DMS79 (cell line): Measurements from ENCODE around the gene NAA11.
"Not testable (repeated sequence)": the region's sequence is repeated elsewhere in the genome, so short reads cannot be mapped to it uniquely, and the experiment has no call there.

Experiments used
- DNase-seq: peaks from one replicate; lab custom pipeline; 2025; lab: John Stamatoyannopoulos, UW

NAA11 gene

GRCh38 chr4:79308971-79309370 is 16.9 kb downstream of the NAA11 start:
- DNase-seq = no peak

DNA sequence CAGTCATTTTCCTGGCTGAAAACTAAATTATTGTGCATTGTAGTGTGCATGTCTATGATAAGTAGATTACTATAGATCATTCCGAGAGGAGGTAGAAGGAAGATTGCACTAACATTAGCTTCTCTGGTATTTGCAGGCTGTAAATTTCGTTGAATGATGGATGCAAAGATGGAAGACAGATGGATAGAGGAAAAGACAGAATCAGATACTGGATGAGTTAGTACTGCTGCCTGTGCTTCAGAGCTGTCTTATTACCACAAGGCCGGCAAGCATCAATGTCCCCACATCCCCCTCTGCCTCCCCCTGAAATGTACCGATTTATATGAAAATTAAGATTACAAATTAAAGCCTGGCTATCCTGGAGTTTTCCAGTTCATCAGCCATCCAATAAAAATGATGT is 17.7 kb downstream of the NAA11 start:
- DNase-seq = no peak

DNA sequence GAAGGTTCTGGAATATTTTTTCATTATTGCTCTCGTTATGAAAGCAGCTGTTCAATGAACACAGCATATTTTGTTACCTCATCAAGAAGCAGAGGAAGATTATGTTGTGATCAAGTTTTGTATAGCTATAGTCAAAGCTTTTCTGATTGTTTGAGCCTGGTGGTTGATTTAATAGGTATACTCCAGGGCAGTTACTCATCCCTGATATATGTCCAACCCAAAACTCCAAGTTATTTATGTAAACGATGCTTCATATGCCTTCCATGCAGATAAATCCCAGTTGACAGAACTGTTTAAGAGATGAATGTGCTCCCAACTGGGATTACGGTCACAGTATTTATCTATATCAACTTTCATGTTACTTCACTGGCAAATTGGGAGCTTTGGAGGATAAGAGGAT is 19.1 kb downstream of the NAA11 start:
- no peak for DNase-seq

DNA sequence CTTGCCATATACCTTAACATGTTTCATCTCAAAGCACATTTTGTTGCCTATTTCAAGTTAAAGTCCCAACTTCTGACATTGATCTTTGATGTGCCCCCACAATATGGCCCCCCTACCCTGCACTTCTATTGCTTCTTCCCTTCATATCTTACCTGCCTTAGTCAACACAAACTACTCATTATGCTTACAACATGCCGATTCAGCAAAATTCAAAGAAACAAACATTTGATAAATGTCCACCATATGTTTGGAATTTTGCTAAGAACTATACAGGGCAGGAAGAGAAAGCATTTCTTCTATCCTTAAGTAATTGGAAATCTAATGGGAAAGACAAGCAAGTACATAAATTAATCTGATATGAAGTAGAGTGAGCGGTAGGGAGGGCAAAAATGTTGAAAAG is 25.6 kb downstream of the NAA11 start:
- DNase-seq = no peak

- DNase-seq = no peak
Observed at GRCh38 chr4:79298484-79298883, 27.4 kb downstream of the NAA11 start.

DNA sequence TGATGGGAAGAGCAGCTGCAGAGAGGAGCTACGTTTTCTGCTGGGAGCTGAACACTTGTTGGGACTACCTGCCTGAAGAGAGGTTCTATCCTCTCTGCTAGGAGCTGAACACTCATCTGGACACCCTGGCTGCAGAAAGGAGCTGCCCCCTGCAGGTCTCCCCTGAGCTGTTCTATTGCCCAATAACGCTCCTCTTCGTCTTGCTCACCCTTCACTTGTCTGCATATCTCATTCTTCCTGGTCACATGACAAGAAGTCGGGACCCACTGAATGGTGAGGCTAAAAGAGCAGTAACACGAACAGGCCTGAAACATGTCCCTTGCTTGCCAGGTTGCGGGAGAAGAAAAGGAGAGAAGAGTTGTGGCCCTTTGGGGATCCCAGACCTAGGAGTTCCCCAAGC is 27.8 kb downstream of the NAA11 start:
- no peak for DNase-seq

DNA sequence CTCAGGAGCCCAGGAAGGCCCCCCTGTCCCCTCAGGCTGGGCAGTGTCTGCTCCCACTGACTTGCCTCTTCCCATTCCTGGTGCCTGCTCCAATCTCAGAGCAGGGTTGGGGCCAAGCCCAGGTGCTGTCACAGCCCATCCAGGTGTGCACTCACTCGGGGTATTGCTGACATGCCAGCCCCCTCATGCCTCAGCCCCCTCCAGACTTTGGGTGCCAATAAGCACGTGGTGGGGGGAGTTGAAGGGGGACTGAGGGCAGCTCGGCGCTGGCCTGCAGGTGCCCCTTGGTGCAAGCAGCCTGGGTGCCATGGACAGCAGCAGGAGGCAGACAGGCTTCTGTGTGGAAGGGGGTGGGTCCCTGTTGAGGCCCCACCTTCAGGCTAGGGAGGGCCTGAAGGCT is 28.4 kb downstream of the NAA11 start:
- no peak for DNase-seq

- DNase-seq = no peak
Observed at GRCh38 chr4:79296768-79297428, 29.0 kb downstream of the NAA11 start.

DNA sequence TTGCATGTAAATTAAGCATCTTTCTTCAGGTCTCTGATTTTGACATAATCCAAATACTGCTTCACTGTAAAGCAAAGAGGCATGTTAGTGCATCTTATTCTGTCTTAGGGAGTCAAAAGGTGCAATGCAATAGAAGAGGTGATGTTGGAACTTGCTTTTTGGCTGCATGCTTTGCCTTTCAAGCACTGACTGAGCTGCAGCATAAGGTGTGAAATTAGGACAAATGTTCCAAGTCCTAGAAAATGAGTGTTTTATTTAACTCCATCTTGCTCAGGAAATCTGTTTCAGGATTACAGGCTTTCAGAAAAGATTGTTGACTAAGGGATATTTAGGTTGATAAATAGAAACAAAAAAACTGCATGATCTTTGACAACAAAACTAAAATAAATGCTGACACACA is 30.8 kb downstream of the NAA11 start:
- no peak for DNase-seq

DNA sequence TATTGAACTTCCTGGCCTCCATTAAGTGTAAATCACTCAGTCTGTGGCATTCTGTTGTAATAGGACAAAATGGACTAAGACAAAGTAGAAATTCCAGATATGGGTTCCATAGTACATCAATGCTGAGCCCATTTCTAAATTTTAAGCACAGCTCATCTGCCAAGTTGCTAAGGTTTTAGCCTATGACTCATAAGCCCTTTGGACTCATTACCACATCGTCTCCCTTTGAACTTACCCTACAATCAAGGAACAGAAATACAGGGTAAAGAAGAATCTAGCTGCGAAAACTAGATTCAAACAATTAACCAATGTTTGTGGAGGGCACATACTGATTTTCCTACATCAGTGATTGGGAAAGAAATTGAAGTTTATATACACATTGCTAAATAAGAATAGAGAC is 31.8 kb downstream of the NAA11 start:
- DNase-seq = no peak

- DNase-seq = no peak
Observed at GRCh38 chr4:79292008-79292407, 33.9 kb downstream of the NAA11 start.

GRCh38 chr4:79290376-79290775 is 35.5 kb downstream of the NAA11 start:
- DNase-seq = no peak

DNA sequence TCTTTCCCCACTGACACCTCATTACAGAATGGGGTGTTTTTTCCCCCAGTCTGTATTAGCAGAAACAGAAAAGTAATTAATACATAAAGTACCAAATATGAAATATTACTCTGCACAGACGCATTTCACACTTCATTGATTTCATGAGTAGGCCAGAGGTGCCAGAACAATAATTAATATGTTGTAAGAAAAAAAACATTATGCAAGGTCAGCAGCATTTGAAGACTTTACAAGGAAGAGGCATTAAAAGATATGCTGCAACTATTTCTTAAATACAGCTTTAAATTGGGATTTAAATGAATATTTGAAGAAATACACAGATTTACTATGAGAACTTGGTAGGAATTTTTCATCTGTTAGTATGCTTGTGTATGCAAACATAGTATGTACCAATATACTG is 37.7 kb downstream of the NAA11 start:
- DNase-seq = no peak

GRCh38 chr4:79287718-79288117 is 38.1 kb downstream of the NAA11 start:
- DNase-seq = no peak

GRCh38 chr4:79287076-79287475 is 38.8 kb downstream of the NAA11 start:
- no peak for DNase-seq

DNA sequence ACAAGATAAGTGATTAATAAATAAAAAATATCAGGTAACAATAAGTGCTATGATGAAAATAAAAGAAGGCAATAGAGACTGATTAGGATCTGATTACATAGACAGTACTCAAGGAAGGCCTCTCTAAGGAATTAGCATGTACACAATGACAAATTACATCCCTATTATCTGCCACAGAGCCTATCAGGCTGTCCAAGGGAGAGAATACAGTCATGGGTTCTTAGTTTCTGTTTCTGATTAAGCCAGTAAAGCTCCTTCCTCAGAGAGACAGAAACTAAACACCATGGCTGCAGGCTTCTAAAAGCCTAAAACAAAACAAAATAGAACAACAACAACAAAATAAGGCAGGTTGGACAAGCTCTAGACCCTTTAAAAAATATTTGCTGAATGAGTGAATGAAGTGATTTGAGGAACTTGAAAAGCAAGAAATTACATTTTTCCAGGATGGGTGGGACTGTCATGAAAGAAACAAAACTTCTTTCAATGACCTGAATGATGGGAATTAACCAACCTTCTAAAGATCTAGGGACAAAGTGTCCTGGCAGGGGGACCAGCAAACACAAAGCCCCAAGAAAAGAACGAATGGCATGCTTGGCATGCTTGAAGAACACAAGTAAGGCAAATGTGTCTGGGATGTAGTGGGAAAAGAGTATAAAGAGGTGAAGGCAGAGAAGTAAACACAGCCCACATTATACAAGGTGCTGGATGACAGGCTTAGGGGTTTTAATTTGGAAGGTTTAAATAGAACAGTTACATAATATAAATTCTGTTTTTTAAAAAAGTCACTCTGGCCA is 44.1 kb downstream of the NAA11 start:
- no peak for DNase-seq

- not testable (repeated sequence) for DNase-seq
Observed at GRCh38 chr4:79277467-79277866, 48.4 kb downstream of the NAA11 start.

DNA sequence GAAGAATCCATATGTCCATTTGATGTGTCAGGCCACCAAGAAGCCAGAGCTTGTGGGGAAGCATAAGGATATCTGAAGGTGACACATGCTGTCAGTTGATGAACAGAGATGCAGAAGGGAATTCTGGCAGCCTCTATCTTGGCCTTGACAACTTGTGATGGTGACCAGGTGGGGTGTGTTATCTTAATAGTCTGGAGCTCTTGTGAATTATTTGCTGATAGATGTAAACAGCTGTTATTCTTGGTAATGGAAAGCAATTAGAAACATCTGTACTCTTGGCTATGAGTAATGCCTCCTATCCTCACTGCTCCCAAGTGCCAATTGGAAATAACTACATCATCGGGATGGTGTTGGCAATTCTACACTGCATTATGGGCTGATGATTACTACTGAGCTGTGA is 51.9 kb downstream of the NAA11 start:
- no peak for DNase-seq

GRCh38 chr4:79272761-79273160 is 53.1 kb downstream of the NAA11 start:
- DNase-seq = no peak

- DNase-seq = no peak
Observed at GRCh38 chr4:79272126-79272525, 53.7 kb downstream of the NAA11 start.

DNA sequence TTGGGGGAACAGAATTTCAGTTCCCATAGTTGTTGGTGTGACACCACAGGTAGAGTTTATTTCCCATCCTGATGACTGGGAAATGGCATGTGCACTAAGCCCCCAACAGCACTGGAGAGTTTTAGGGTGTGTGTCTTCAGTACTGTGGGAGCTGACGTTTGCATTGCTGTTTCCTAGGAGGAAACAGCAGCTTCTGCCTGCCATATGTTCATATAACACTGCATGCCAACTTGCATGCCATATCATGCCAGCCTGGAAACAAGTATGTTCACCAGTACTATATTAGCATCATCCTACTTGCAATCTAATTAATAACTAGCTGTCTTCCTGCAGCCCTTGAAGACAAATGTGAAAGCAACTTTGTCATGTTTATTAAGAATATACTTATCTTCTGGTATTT is 58.2 kb downstream of the NAA11 start:
- DNase-seq = no peak
